Activated B cell treated with CpG ODN at 0.5 μM for 24 hours (primary cell): ENCODE measurements around the gene MEIS2. TPM values are rescaled to one million over a fixed set of nuclear protein-coding genes. Genes with fewer than 3 reads are reported as not detected.

Experiments
- ATAC-seq: fragments of 200-7000 bp; cut with Tn5 transposase; one replicate; pipeline ENCODE4 v1.10.0; 2021; ENCODE audit warnings: low read depth, mild to moderate bottlenecking, moderate library complexity
- CTCF ChIA-PET: fragments of 350-600 bp; sonication (Branson Sonifier 250); formaldehyde crosslinking; loops from one replicate; lab custom pipeline; 2021; ENCODE audit warnings: antibody characterized with exemption; lab: Charles Lee
- POLR2A ChIA-PET: fragments of 350-600 bp; sonication (Branson Sonifier 250); formaldehyde crosslinking; loops from one replicate; lab custom pipeline; 2021; ENCODE audit warnings: antibody characterized with exemption; lab: Charles Lee
- DNase-seq: peaks from one replicate; pipeline ENCODE4 v3.0.0; 2022
- H3K27ac Mint-ChIP-seq: one replicate; pipeline ENCODE4 v1.8.0; 2020; ENCODE audit warnings: mixed read lengths
- H3K27me3 Mint-ChIP-seq: one replicate; pipeline ENCODE4 v1.8.0; 2021; ENCODE audit warnings: mixed read lengths
- H3K36me3 Mint-ChIP-seq: one replicate; pipeline ENCODE4 v1.8.0; 2021; ENCODE audit warnings: low read depth, mixed read lengths
- H3K4me1 Mint-ChIP-seq: one replicate; pipeline ENCODE4 v1.8.0; 2021; ENCODE audit warnings: mixed read lengths
- H3K4me3 Mint-ChIP-seq: one replicate; pipeline ENCODE4 v1.8.0; 2020; ENCODE audit warnings: mild to moderate bottlenecking, mixed read lengths
- H3K9me3 Mint-ChIP-seq: one replicate; pipeline ENCODE4 v1.8.0; 2020; ENCODE audit warnings: mixed read lengths
- CTCF ChIP-seq: fragments of 200-600 bp; IDR thresholded peaks from one replicate; pipeline ENCODE4 v1.8.0; 2022; ENCODE audit warnings: antibody characterized with exemption, mild to moderate bottlenecking
- intact Hi-C: fragments of 100-400 bp; cut with micrococcal nuclease; formaldehyde crosslinking; loops from one replicate; pipeline ENCODE4 v1.15.1; 2024
- total RNA-seq: library from RNA; stranded (reverse); gene quantifications from 2 replicates; pipeline ENCODE4 v1.2.3, GENCODE V29; 2022

Gene MEIS2
- total RNA-seq, 1 donor from 2014 or later: 0.24 TPM

- ATAC-seq (no peak), DNase-seq (no peak)
- Mint-ChIP-seq H3K4me3 (no peak overlapping the region), H3K36me3 (no peaks in the 10 kb centered on the region), H3K27ac (no peak overlapping the region), H3K27me3 (no peaks in the 10 kb centered on the region), H3K9me3 (peaks cover 2% of the 10 kb centered on the region), H3K4me1 (no peaks in the 10 kb centered on the region)
- intact Hi-C loops: no loop called here
- ChIA-PET CTCF (no interaction called here), POLR2A (no interaction called here)
- TF ChIP-seq CTCF: no peak
These were observed 86.2 kb downstream of the MEIS2 start for GRCh38 chr15:37014137-37014536.

- intact Hi-C loops: no loop called here
- ChIA-PET POLR2A (no interaction called here), CTCF (no interaction called here)
- TF ChIP-seq CTCF: no peak
- DNase-seq (no peak), ATAC-seq (no peak)
- Mint-ChIP-seq H3K9me3 (no peaks in the 10 kb centered on the region), H3K27ac (no peak overlapping the region), H3K27me3 (no peaks in the 10 kb centered on the region), H3K36me3 (no peaks in the 10 kb centered on the region), H3K4me3 (no peak overlapping the region), H3K4me1 (no peaks in the 10 kb centered on the region)
These were observed 89.8 kb downstream of the MEIS2 start for GRCh38 chr15:37010595-37010994.

- no peak for DNase-seq
- intact Hi-C loops: no loop called here
- no peaks in the 10 kb centered on the region for H3K4me1 Mint-ChIP-seq
- no peaks in the 10 kb centered on the region for H3K9me3 Mint-ChIP-seq
- POLR2A ChIA-PET: no interaction called here
- no peaks in the 10 kb centered on the region for H3K36me3 Mint-ChIP-seq
- H3K4me3 Mint-ChIP-seq: no peak overlapping the region
- no peak for TF ChIP-seq CTCF
- no peaks in the 10 kb centered on the region for H3K27me3 Mint-ChIP-seq
- CTCF ChIA-PET: no interaction called here
- ATAC-seq: no peak
- H3K27ac Mint-ChIP-seq: no peak overlapping the region
These were observed 91.1 kb downstream of the MEIS2 start for GRCh38 chr15:37009288-37009687.

GRCh38 chr15:37008205-37008604, 92.1 kb downstream of the MEIS2 start:
- H3K4me1 Mint-ChIP-seq: no peaks in the 10 kb centered on the region
- intact Hi-C loops: no loop called here
- ChIA-PET POLR2A (no interaction called here), CTCF (no interaction called here)
- ATAC-seq (no peak), DNase-seq (no peak)
- H3K9me3 Mint-ChIP-seq: no peaks in the 10 kb centered on the region
- no peak overlapping the region for H3K27ac Mint-ChIP-seq
- H3K27me3 Mint-ChIP-seq: no peaks in the 10 kb centered on the region
- H3K36me3 Mint-ChIP-seq: no peaks in the 10 kb centered on the region
- no peak overlapping the region for H3K4me3 Mint-ChIP-seq
- TF ChIP-seq CTCF: no peak

GRCh38 chr15:37007301-37007700, 93.0 kb downstream of the MEIS2 start:
- H3K27me3 Mint-ChIP-seq: no peaks in the 10 kb centered on the region
- H3K4me3 Mint-ChIP-seq: no peak overlapping the region
- no peak for DNase-seq
- intact Hi-C loops: no loop called here
- H3K9me3 Mint-ChIP-seq: no peaks in the 10 kb centered on the region
- H3K4me1 Mint-ChIP-seq: no peaks in the 10 kb centered on the region
- no peak for TF ChIP-seq CTCF
- ChIA-PET POLR2A (no interaction called here), CTCF (no interaction called here)
- no peaks in the 10 kb centered on the region for H3K36me3 Mint-ChIP-seq
- H3K27ac Mint-ChIP-seq: no peak overlapping the region
- ATAC-seq: no peak
